KOPT-K1 (cell line): ENCODE results near the gene CAPN15.

Experiments used
- H3K27ac ChIP-seq: fragments of 200-600 bp; sonication (generic); 2 replicates; pipeline ENCODE4 v1.5.1; 2016; ENCODE audit warnings: antibody characterized with exemption, mild to moderate bottlenecking, low read depth, low read length; ENCODE audit not compliant: poor library complexity, severe bottlenecking
- H3K36me3 ChIP-seq: fragments of 200-600 bp; sonication (generic); 2 replicates; pipeline ENCODE4 v1.5.1; 2017; ENCODE audit warnings: antibody characterized with exemption, mild to moderate bottlenecking, low read length, moderate library complexity; ENCODE audit not compliant: insufficient read depth
- H3K9me3 ChIP-seq: fragments of 200-600 bp; sonication (generic); 2 replicates; pipeline ENCODE4 v1.5.1; 2017; ENCODE audit warnings: antibody characterized with exemption, low read length, mild to moderate bottlenecking; ENCODE audit not compliant: insufficient read depth, poor library complexity, severe bottlenecking

CAPN15 gene

DNA sequence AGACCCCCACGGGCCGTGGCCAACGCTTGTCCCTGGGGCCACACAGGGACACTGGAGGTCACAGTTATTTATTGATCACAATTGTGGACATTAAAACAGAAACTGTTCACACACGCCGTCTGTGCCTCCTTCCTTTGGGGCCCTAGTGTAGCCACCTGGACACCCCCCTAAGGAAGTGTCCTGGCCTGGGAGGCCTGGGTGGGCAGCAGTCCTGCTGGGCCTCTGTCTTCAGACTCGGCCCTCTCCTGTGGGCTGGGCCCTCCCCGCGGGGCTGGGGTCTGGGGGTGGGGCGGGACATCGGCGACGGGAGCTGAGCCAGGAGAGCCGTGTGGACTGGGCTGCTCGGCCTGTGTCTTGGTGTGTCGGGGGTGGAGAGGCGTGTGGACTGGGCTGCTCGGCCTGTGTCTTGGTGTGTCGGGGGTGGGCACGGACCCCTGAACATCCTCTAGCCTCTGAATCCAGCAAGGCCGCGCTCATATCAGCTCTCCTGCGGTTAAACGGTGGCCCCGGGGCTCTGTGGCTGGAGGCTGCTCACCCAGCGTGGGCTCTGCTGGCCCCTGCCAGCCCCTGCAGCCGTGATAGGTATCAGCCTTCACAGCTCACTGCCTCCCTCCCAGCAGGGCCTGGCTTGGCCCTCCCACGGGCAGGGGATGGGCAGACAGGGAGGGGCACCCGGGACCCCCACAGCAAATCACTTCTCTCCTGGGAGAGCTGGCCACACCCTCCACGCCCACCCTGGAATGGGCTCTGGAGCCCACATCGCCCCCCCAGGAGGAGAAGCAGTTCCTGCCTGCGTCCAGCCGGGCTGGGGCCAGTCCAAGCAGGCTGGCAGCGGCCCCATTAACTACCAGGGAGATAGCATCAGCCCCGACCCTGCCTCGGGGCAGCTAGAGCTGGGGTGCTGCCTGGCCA is 38.2 kb downstream of the CAPN15 start:
- Histone ChIP-seq H3K9me3 (no peaks in the 10 kb centered on the region), H3K27ac (peak overlapping the region; percentile 63), H3K36me3 (no peaks in the 10 kb centered on the region)

DNA sequence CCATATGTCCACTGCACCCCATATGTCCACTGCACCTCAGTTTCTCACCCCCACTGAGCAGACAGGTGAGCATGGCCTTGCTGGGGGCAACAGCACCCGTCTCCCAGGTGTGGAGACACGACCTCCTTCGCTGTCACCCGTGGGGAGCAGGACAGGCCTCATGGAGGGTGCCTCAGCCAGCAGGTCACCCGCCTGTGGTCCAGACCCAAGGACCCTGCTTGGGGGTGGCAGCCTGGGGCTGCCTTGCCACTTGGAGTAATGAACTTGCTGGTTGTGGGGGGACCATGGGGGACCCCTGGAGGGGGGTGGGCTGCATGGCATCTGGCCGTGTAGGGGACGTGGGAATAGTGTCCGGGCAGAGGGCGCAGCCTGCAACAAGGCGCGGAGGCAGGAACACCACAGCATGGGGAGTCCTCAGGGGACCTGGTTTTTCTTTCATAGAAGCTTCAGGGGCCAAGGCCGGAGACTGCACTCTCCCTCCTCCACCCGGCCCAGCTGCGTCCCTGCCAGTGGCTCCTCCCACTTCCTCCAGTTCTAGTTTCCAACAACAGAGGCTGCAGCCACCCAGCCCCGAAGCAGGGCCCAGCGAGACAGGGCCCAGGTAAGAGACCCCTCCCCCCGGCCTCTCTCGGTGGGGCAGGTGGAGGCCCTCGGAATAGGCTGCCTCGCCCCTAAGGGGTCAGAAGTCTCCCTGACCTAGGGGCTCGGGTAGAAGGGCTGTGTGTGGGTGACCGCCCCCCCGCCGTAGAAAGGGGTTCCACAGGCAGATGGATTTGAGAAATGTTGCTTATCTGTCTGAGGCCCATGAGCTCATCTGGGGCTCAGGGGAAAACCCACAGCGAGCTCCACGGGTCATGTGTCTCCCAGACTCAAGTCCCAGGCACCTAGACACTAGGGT is 39.2 kb downstream of the CAPN15 start, which contains the start of gene NHLRC4:
TSS of gene NHLRC4 (plus strand) at position 531 of the 898 bp plus-strand sequence. CDS start 1,043 bp downstream, outside the sequence.
- Histone ChIP-seq H3K9me3 (no peaks in the 10 kb centered on the region), H3K36me3 (no peaks in the 10 kb centered on the region), H3K27ac (peak within 1 kb of the TSS; percentile 63)

DNA sequence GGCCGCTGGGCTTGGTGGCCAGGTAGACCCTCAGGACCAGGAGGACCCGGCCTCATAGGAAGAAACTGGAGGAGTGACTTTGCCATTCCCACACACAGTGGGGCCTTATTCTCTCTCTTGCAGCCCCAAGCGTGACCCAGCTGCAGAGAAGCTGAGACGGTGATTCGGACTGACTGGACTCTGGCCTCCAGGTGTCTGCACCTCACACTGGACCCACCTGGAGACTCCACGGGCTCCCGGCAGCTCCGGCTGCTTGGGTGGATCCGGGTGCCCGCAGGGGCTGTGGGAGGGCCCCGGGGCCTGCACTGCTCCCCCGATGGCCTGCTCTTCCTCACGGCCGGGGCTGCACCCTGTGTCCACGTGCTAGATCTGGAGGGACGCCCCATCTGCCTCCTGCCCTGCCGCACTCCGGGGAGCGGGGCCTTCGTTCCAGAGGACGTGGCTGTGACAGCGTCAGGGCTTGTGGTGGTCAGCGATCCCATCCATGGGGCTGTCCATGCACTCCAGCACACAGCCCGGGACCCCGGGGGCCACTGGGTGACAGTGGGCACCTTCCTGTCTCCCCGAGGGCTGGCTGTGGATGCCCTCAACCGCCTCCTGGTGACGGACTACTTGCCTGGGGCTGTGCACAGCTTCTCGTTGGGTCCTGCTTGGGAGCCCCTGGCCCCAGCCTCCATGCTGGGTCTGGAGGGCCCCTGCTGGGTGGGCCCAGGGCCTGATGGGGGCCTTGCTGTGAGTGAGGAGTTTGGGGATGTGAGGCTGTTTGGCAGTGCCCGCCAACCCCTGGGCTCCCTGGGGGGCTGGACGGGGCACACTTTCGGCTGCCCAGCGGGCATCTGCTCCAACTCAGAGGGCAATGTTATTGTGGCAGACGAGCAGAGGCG is 40.1 kb downstream of the CAPN15 start:
- peak overlapping the region; percentile 63 for H3K27ac ChIP-seq
- H3K36me3 ChIP-seq, result no peaks in the 10 kb centered on the region
- H3K9me3 ChIP-seq, result no peaks in the 10 kb centered on the region

DNA sequence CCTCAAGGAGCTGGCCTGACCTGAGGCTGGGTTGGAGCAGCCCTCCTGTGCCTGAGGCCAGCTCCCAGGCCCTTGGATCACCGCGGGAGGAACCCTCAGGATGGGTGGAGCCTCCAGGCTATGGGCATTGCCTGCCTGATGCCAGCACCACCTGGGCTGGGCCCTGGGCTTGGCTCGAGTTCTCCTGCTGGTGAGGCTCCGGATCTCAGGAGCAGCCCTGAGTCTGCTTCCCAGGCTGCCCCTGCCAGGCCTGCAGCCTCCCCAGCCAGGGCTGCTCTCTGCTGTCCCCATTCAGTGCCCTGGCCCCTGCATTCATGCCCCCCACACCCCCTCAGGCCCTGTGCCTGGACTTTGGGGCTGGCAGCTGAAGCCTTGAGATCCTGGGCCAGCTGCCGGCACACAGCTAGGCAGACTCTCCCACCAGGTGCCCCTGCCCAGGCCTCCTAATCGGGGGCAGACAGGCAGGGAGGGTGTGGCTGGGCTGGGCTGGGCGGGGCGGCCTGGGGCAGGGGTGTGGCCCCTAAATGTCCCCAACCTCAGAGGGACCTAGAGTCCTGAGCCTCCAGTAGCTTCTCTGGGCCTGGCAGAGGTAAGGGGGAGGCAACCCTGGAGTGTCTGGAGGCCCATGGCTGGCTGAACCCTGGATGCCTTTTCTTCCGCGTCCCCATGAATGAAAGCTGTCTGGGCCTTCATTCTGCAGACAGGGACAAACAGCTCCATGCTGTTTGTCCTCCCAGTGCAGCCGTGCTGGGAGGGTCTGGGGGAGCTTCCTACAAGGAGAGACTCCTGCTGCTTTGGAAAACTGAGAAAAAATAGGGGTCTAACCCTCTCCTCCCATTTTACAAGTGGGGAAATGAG is 41.1 kb downstream of the CAPN15 start:
- H3K27ac ChIP-seq, result peak overlapping the region; percentile 69
- no peaks in the 10 kb centered on the region for H3K36me3 ChIP-seq
- H3K9me3 ChIP-seq, result no peaks in the 10 kb centered on the region

DNA sequence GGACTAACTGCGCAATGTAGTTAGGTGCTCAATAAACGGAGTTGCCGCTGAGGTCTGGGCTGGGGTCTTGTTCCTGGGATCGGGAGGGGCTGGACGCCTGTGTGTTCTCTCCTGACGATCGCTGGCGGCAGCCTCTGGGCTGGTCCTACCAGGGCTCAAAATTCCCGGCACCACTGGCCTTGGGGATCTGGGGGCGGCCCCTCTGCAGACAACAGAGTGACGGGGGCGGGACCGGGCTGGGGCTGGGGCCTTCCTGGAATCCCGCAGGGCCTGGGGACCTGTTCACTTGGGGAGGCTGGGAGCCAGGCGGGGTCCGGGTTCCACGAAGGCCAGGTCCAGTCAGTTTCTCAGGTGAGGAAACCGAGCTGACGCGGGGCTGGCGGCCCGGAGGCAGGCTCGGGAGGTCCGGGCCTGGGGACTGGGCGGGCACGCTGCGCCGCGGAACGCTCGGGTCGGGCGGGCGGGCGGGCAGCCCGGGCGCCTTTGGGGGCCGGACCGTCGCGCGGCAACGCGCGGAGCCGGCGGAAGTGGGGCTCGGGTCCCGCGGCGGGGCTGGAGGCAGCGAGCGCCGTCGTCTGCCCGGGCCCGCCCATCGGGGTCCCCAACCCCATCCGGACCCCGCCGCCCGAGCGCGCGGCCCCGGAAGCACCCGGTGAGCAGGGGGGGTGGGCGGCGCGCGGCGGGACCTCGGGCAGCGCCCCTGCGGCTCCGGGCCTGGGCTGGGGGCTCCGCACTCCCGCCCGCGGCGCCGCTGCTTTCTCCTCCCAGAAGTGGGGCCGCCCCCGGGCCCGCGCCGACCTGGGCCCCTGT is 42.1 kb downstream of the CAPN15 start, which contains the start of gene PIGQ:
TSS of gene PIGQ (plus strand) at position 524 of the 810 bp plus-strand sequence. CDS start 4,107 bp downstream, outside the sequence.
- Histone ChIP-seq H3K27ac (peak within 1 kb of the TSS; percentile 69), H3K36me3 (peaks cover 8% of the 10 kb centered on the region; the same call in 1 of the 2 replicates), H3K9me3 (no peaks in the 10 kb centered on the region)

DNA sequence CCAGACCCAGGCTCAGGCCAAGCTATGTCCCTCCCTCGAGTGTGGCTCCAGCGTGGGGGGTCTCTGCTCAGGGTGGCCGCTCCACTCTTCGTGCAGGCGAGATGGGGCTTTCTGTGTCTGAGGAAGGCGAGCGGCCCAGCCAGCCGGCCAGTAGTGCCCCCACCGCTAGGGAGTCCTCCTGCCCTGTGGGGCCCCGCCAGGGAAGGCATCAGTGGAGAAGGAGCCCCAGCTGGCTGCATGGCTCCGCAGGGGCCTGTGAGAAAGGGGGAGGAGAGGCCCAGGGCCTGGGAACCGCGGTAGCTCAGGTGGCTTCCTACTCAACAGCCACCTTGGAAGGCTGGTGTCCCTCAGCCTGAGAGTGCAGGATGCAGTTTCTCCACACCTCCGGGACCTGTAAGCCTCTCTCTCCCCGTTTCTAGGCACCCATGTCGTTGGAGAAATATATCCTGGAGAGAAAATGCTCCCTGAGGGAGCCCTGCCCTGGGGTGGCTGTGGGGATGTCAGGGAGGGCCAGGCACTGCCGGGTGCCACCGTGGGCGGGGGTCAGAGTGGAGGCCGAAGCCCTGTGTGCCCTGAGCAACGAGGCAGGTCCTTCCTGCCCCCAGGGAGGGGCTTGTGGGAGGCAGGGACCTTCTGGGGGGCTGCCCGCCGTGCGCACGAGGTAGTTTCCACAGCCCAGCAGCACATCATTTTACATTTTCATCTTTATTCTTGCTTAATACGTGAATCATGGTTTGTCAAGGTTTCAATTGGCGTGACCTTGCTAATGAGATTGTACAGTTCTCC is 45.5 kb downstream of the CAPN15 start:
- H3K9me3 ChIP-seq, result no peaks in the 10 kb centered on the region
- H3K27ac ChIP-seq, result no peak overlapping the region
- H3K36me3 ChIP-seq, result peaks cover 23% of the 10 kb centered on the region; the same call in 1 of the 2 replicates

DNA sequence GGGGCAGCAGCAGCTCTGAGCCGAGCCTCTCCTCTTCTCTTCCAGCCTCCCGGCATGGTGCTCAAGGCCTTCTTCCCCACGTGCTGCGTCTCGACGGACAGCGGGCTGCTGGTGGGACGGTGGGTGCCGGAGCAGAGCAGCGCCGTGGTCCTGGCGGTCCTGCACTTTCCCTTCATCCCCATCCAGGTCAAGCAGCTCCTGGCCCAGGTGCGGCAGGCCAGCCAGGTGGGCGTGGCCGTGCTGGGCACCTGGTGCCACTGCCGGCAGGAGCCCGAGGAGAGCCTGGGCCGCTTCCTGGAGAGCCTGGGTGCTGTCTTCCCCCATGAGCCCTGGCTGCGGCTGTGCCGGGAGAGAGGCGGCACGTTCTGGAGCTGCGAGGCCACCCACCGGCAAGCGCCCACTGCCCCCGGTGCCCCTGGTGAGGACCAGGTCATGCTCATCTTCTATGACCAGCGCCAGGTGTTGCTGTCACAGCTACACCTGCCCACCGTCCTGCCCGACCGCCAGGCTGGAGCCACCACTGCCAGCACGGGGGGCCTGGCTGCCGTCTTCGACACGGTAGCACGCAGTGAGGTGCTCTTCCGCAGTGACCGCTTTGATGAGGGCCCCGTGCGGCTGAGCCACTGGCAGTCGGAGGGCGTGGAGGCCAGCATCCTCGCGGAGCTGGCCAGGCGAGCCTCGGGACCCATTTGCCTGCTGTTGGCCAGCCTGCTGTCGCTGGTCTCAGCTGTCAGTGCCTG is 46.7 kb downstream of the CAPN15 start:
- H3K36me3 ChIP-seq, result peaks cover 23% of the 10 kb centered on the region; the same call in 1 of the 2 replicates
- H3K9me3 ChIP-seq, result no peaks in the 10 kb centered on the region
- no peak overlapping the region for H3K27ac ChIP-seq

DNA sequence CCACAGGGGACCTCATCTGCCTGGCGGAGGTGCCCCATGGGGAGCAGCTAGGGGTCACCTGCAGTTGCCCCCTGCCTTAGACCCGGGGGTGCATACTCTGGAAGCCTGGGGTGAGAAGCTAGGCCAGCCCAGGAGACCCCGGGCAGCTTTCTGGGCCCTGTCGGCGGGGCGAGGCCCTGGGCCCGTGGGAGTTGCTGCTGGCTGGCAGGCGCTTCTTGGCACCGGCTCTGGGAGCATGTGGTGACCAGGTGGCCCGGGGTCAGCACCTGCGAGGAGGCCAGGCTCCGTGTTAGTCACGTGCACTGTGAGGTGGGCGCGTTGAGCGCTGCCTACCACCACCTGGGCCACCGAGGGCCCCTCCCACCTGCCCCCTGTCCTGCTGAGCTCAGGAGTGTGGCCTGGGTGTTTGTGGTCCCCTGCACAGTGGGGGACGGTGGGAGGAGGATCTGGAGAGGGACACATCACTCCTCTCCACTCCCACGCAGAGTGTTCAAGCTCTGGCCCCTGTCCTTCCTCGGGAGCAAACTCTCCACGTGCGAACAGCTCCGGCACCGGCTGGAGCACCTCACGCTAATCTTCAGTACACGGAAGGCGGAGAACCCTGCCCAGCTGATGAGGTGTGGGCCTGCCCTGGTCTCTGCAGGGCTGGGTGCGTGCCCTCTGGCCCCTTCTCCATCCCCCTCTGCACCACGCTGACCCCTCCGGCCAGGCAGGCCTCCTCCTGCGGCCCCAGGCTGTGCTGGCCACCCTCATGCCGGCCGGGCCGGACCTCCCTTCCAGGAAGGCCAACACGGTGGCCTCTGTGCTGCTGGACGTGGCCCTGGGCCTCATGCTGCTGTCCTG is 48.1 kb downstream of the CAPN15 start:
- Histone ChIP-seq H3K27ac (peak overlapping the region; percentile 62), H3K9me3 (no peaks in the 10 kb centered on the region), H3K36me3 (peaks cover 25% of the 10 kb centered on the region; the same call in 1 of the 2 replicates)

DNA sequence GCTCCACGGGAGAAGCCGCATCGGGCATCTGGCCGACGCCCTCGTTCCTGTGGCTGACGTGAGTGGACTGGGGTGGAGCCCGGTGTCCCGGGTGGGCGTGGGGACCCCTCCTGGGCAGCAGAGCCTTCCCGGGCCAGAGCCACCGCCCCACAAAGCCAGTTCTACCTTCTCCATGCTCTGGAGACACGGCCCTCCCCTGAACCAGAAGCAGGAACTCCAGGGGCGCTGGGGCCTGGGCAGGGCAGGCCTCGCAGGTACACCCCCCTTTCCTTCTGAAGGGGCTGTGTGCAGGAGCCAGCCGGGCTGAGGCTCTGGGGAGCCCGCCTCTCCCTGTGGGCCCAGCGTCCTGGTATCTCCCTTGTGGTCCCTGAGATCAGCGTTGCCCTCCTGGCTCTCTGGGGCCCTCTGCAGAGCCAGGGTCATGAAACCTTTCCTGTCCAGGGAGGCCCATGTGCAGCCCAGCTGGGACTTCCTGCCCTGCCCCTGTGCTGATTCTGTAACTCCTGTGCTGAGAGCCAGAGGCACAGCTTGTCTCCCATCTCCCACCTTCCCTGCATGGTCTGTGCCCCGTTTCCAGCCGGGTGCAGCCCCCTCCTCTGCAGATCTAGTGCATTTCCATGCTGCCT is 48.8 kb downstream of the CAPN15 start:
- peaks cover 30% of the 10 kb centered on the region; the same call in 1 of the 2 replicates for H3K36me3 ChIP-seq

DNA sequence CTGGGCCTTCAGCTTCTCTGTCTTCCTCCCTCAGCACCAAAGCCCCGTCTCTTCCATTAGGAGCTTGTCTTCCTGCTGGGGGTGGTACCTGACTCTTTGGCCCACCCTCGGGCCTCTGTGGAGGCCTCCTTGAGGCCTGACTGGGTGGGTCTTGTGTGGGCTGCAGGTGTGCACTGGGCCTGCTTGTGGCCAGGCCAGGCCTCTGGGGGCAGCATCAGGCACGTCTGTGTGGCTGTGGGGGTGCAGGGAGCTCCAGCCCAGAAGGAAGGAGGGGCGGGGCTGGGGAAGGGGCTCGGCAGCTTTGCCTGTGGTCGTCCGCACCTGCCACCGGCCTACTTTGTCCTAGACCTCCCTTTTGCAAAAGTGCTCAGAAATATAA is 49.3 kb downstream of the CAPN15 start:
- Histone ChIP-seq H3K27ac (peak overlapping the region; percentile 62), H3K9me3 (no peaks in the 10 kb centered on the region), H3K36me3 (peaks cover 30% of the 10 kb centered on the region; the same call in 1 of the 2 replicates)

More for the DNA sequence above, 48.8 kb downstream of the CAPN15 start:
- H3K9me3 ChIP-seq, result no peaks in the 10 kb centered on the region
- peak overlapping the region; percentile 62 for H3K27ac ChIP-seq

DNA sequence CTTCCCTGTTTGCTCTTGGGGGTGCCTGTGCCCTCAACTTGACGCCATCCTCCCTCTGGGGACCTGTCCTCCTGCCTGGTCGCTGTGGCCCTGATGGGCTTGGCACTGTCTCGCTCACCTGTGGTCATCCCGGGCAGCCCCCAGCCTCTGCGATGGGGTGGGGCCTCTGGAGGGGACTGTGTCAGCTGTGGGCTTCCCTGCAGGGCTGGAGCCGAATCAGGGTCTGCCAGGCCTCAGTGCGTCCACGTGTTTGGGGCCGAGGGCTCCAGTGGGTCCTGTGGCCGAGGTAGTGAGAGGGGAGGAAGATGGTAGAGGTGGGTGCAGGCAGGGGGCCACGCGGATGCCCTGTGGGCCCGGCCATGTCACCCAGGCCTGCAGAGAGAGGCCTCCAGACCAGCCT is 50.3 kb downstream of the CAPN15 start:
- Histone ChIP-seq H3K27ac (no peak overlapping the region), H3K36me3 (peaks cover 34% of the 10 kb centered on the region; the same call in 1 of the 2 replicates), H3K9me3 (no peaks in the 10 kb centered on the region)
